H1 (cell line): ENCODE results near the gene RNASEH2A. TPM values are rescaled to one million over a fixed set of nuclear protein-coding genes. Genes with fewer than 3 reads are reported as not detected.

ENCODE experiments used
- CTCF ChIA-PET: fragments of 300-600 bp; sonication (Branson Sonifier 250); formaldehyde crosslinking; loops from one replicate; lab custom pipeline; 2021; ENCODE audit not compliant: partially characterized antibody; lab: Charles Lee
- POLR2A ChIA-PET: fragments of 300-600 bp; sonication (Branson Sonifier 250); formaldehyde crosslinking; loops from one replicate; lab custom pipeline; 2021; ENCODE audit warnings: inconsistent platforms; ENCODE audit not compliant: partially characterized antibody; lab: Charles Lee
- DNase-seq, 2 experiments: peaks; one replicate each; pipeline versions ENCODE4 v3.0.0 to v3.0.0-alpha.2; 2010 to 2022; ENCODE audit warnings: low spot score in 2 of 2, low read depth in 1 of 2, mixed read lengths in 1 of 2
- FAIRE-seq: peaks from 2 replicates; lab custom pipeline; 2011; peaks lifted over from hg19 to GRCh38; lab: Jason Lieb, UNC
- H2AFZ ChIP-seq: 2 replicates; pipeline ENCODE4 v1.8.1; 2012; ENCODE audit warnings: low read length, inconsistent platforms
- H2AK5ac ChIP-seq: 2 replicates; pipeline ENCODE4 v1.6.1; 2013; ENCODE audit warnings: low read depth, low read length
- H2BK120ac ChIP-seq: replicated peaks from 2 replicates; pipeline ENCODE3; 2013; ENCODE audit warnings: low read depth, low read length, inconsistent platforms
- H2BK12ac ChIP-seq: 2 replicates; pipeline ENCODE4 v1.6.1; 2013; ENCODE audit warnings: low read depth, low read length
- H2BK15ac ChIP-seq: 2 replicates; pipeline ENCODE4 v1.6.1; 2013; ENCODE audit warnings: low read length
- H2BK20ac ChIP-seq: 2 replicates; pipeline ENCODE4 v1.6.1; 2013; ENCODE audit warnings: low read length
- H2BK5ac ChIP-seq: 2 replicates; pipeline ENCODE4 v1.6.1; 2013; ENCODE audit warnings: low read depth, low read length
- H3K14ac ChIP-seq: 2 replicates; pipeline ENCODE4 v1.6.1; 2013; ENCODE audit warnings: inconsistent platforms; ENCODE audit not compliant: insufficient read length
- H3K18ac ChIP-seq: 2 replicates; pipeline ENCODE4 v1.6.1; 2013; ENCODE audit warnings: low read length; ENCODE audit errors: extremely low read depth
- H3K23ac ChIP-seq: 2 replicates; pipeline ENCODE4 v1.6.1; 2013; ENCODE audit warnings: inconsistent platforms; ENCODE audit not compliant: insufficient read length
- H3K23me2 ChIP-seq: 2 replicates; pipeline ENCODE4 v1.6.1; 2013; ENCODE audit warnings: low read depth, low read length
- H3K27ac ChIP-seq: 2 replicates; pipeline ENCODE4 v1.6.1; 2011; ENCODE audit warnings: low read depth, low read length, inconsistent platforms
- H3K27me3 ChIP-seq, 4 experiments: replicated peaks in 1 of 4; 1 replicate in 1 of 4; 2 replicates in 3 of 4; pipeline versions ENCODE4 v1.6.1 to v1.8.1; 2011 to 2013; ENCODE audit warnings: low read length in 3 of 4, mild to moderate bottlenecking in 3 of 4, inconsistent platforms in 2 of 4, mixed read lengths in 2 of 4, moderate library complexity in 1 of 4; ENCODE audit not compliant: control insufficient read depth in 3 of 4, insufficient read depth in 3 of 4; ENCODE audit errors: extremely low read depth in 1 of 4
- H3K36me3 ChIP-seq, 4 experiments: 2 replicates each; pipeline versions ENCODE4 v1.6.1 to v1.8.1; 2011 to 2013; ENCODE audit warnings: mild to moderate bottlenecking in 4 of 4, low read length in 3 of 4, moderate library complexity in 2 of 4, control low read depth in 1 of 4, inconsistent platforms in 1 of 4; ENCODE audit not compliant: insufficient read depth in 4 of 4, control insufficient read depth in 2 of 4
- H3K4ac ChIP-seq: replicated peaks from 2 replicates; pipeline ENCODE3; 2013; ENCODE audit warnings: low read length, low read depth, mixed read lengths, inconsistent platforms; ENCODE audit not compliant: insufficient read length
- H3K4me1 ChIP-seq, 4 experiments: replicated peaks in 1 of 4; 1 replicate in 1 of 4; 2 replicates in 3 of 4; pipeline versions ENCODE4 v1.6.1 to v1.8.1; 2011 to 2013; ENCODE audit warnings: low read length in 3 of 4, inconsistent platforms in 2 of 4, mixed read lengths in 1 of 4; ENCODE audit not compliant: insufficient read depth in 4 of 4, control insufficient read depth in 3 of 4
- H3K4me2 ChIP-seq, 2 experiments: 2 replicates each; pipeline versions ENCODE4 v1.6.1 to v1.8.1; 2011 to 2013; ENCODE audit warnings: low read depth in 2 of 2, low read length in 2 of 2, control low read depth in 1 of 2, inconsistent platforms in 1 of 2, mild to moderate bottlenecking in 1 of 2; ENCODE audit not compliant: insufficient read depth in 1 of 2
- H3K4me3 ChIP-seq, 4 experiments: fragments of 200-600, 300-600 bp in 1 of 4; sonication (generic), shearing (Covaris generic), sonication (Bioruptor Twin) in 1 of 4; 2 replicates each; pipeline versions ENCODE4 v1.5.1 to v1.8.1; 2011 to 2016; ENCODE audit warnings: low read length in 4 of 4, low read depth in 3 of 4, control low read depth in 2 of 4, inconsistent platforms in 2 of 4, mild to moderate bottlenecking in 2 of 4, mixed read lengths in 1 of 4, moderate library complexity in 1 of 4; ENCODE audit not compliant: insufficient read depth in 2 of 4; ENCODE audit errors: extremely low read depth in 1 of 4
- H3K56ac ChIP-seq: replicated peaks from 2 replicates; pipeline ENCODE3; 2013; ENCODE audit warnings: low read depth, mild to moderate bottlenecking, mixed read lengths, low read length, inconsistent platforms; ENCODE audit not compliant: insufficient read length
- H3K79me1 ChIP-seq: 2 replicates; pipeline ENCODE4 v1.6.1; 2013; ENCODE audit warnings: low read depth, low read length, control low read depth
- H3K79me2 ChIP-seq, 2 experiments: 2 replicates each; pipeline versions ENCODE4 v1.6.1 to v1.8.1; 2012 to 2013; ENCODE audit warnings: low read length in 2 of 2, mild to moderate bottlenecking in 2 of 2, inconsistent platforms in 1 of 2; ENCODE audit not compliant: insufficient read depth in 2 of 2, control insufficient read depth in 1 of 2
- H3K9ac ChIP-seq, 4 experiments: replicated peaks in 1 of 4; 1 replicate in 1 of 4; 2 replicates in 3 of 4; pipeline versions ENCODE4 v1.6.1 to v1.8.1; 2011 to 2013; ENCODE audit warnings: low read depth in 3 of 4, low read length in 3 of 4, control low read depth in 2 of 4, mild to moderate bottlenecking in 2 of 4, moderate library complexity in 2 of 4, inconsistent platforms in 1 of 4; ENCODE audit errors: extremely low read depth in 1 of 4
- H3K9me3 ChIP-seq, 2 experiments: 2 replicates each; pipeline versions ENCODE4 v1.6.1 to v1.8.1; 2012 to 2013; ENCODE audit warnings: mild to moderate bottlenecking in 2 of 2, moderate library complexity in 2 of 2, control low read depth in 1 of 2, inconsistent platforms in 1 of 2, low read depth in 1 of 2, low read length in 1 of 2, mixed read lengths in 1 of 2; ENCODE audit not compliant: insufficient read depth in 2 of 2
- H4K20me1 ChIP-seq, 2 experiments: replicated peaks in 1 of 2; 2 replicates each; pipeline versions ENCODE3 to v1.8.1; 2011 to 2013; ENCODE audit warnings: inconsistent platforms in 2 of 2, low read length in 2 of 2, mild to moderate bottlenecking in 1 of 2; ENCODE audit not compliant: insufficient read depth in 2 of 2, control insufficient read depth in 1 of 2
- H4K5ac ChIP-seq: 2 replicates; pipeline ENCODE4 v1.6.1; 2013; ENCODE audit warnings: low read length, low read depth, mixed read lengths, inconsistent platforms; ENCODE audit not compliant: insufficient read length
- H4K8ac ChIP-seq: 2 replicates; pipeline ENCODE4 v1.8.0; 2013; ENCODE audit warnings: mild to moderate bottlenecking, moderate library complexity, low read length, inconsistent platforms; ENCODE audit not compliant: insufficient read depth; ENCODE audit errors: extremely low read depth
- H4K91ac ChIP-seq: replicated peaks from 2 replicates; pipeline ENCODE3; 2013; ENCODE audit warnings: low read length, mixed read lengths, inconsistent platforms; ENCODE audit not compliant: insufficient read length
- E2F6 ChIP-seq: IDR thresholded peaks from 2 replicates; pipeline ENCODE4 v1.6.1; 2012; ENCODE audit warnings: inconsistent platforms
- GTF2F1 ChIP-seq: IDR thresholded peaks from 2 replicates; pipeline ENCODE4 v1.6.1; 2012; ENCODE audit warnings: low read depth, low read length, improper control_type of control experiment, borderline replicate concordance
- HDAC6 ChIP-seq: IDR thresholded peaks from one replicate; pipeline ENCODE4 v1.7.1; 2012; ENCODE audit warnings: low read depth, mild to moderate bottlenecking, inconsistent platforms, low read length, moderate library complexity
- RBBP5 ChIP-seq: IDR thresholded peaks from 2 replicates; pipeline ENCODE4 v1.7.1; 2012; ENCODE audit warnings: low read depth, mild to moderate bottlenecking, inconsistent platforms, low read length, moderate library complexity, borderline replicate concordance
- WGBS, 2 experiments: shearing (Covaris generic) in 1 of 2; methylation state at CpG; one replicate each; pipeline versions ENCODE4 v1.1.6 to v1.1.7; 2013 to 2015; ENCODE audit warnings: low lambda C conversion rate in 2 of 2, mixed read lengths in 2 of 2, inconsistent platforms in 1 of 2, low coverage in 1 of 2, missing lambda C conversion rate in 1 of 2; ENCODE audit not compliant: insufficient replicate concordance in 2 of 2, insufficient coverage in 1 of 2, insufficient read length in 1 of 2; ENCODE audit errors: extremely low coverage in 1 of 2, missing lambda C conversion rate in 1 of 2; 5-methylcytosine and 5-hydroxymethylcytosine counted together
- polyA plus RNA-seq, 7 experiments: library from polyadenylated mRNA; depleted of rRNA in 3 of 7; stranded (reverse) in 5 of 7; unstranded in 2 of 7; fragments of >200 nt in 5 of 7; fragments of 200-250 nt in 2 of 7; gene quantifications; 1 replicate in 5 of 7; 2 replicates in 1 of 7; 4 replicates in 1 of 7; pipeline versions ENCODE4 v1.2.1 to v1.2.3, GENCODE V29; 2011 to 2013; ENCODE audit warnings: missing spikeins in 2 of 7, mixed read lengths in 2 of 7
- total RNA-seq: library from RNA; stranded (reverse); fragmentation: NEBNext Ultra II Directional; extraction: Animal tissue kit (Norgen Biotek cat#: 25700); gene quantifications from 2 replicates; pipeline ENCODE4 v1.2.1, GENCODE V29; 2021

The RNASEH2A gene
- total and polyA plus RNA-seq, 2 of the 8 experiments (the other 6 are each of a cell fraction or from before 2014, with no cell fraction given): 67.5 to 120 TPM

- Histone ChIP-seq H3K18ac (no peak overlapping the region; the same call in 1 of the 2 replicates), H2BK5ac (no peak overlapping the region), H4K8ac (no peak overlapping the region), H2BK15ac (no peak overlapping the region), H3K27me3 (no peaks in the 10 kb centered on the region), H4K91ac (no peak overlapping the region), H3K4ac (no peak overlapping the region), H2BK120ac (no peak overlapping the region), H3K9me3 (no peaks in the 10 kb centered on the region), H2AK5ac (no peak overlapping the region), H2BK20ac (no peak overlapping the region), H3K79me1 (no peaks in the 10 kb centered on the region), H3K23ac (no peak overlapping the region), H3K23me2 (peaks cover 8% of the 10 kb centered on the region; the same call in 1 of the 2 replicates), H4K5ac (no peak overlapping the region), H3K27ac (no peak overlapping the region), H3K9ac (no peak overlapping the region), H3K14ac (no peak overlapping the region), H3K36me3 (no peaks in the 10 kb centered on the region), H3K4me1 (peaks cover 0 to 14% (median 6%) of the 10 kb centered on the region in 4 experiments; a peak in 5 of 7 replicates), H2BK12ac (no peak overlapping the region), H2AFZ (no peak overlapping the region), H3K4me2 (peak overlapping the region; percentile 32 to 69), H3K79me2 (no peaks in the 10 kb centered on the region), H3K4me3 (peak overlapping the region; percentile 2 to 47 (median 26); a peak in 5 of 8 replicates), H3K56ac (no peak overlapping the region), H4K20me1 (peaks cover 2 to 10% of the 10 kb centered on the region in 2 experiments)
- CTCF ChIA-PET: interaction anchor here (0.6 to 7.6 kb wide), 10 partner anchors 12 to 230 kb away, joined by 3 to 89 read pairs (median 4); no protein-coding TSS in a partner anchor
- 25% methylated on average over 23 of the region's 23 CpGs; no CpG with 5 or more reads in 1 of the 2 experiments for WGBS, 2 experiments
- DNase-seq: peak in 1 of 2 experiments; percentile 93
- no peak for FAIRE-seq
- POLR2A ChIA-PET: interaction anchor here (0.9 to 2.8 kb wide), 5 partner anchors 12 to 54 kb away, joined by 3 to 12 read pairs (median 4); no protein-coding TSS in a partner anchor
- TF ChIP-seq RBBP5 (no peak), E2F6 (no peak), HDAC6 (no peak), GTF2F1 (no peak)
Observed at GRCh38 chr19:12828494-12828893, 22.1 kb downstream of the RNASEH2A start.
